Measurements from ENCODE around the gene CCL19. TPM values are rescaled to one million over a fixed set of nuclear protein-coding genes. Genes with fewer than 3 reads are reported as not detected.

The CCL19 gene
- polyA plus RNA-seq, 1 of the 3 experiments (the other 2 are of a cell fraction), result not detected

- Histone ChIP-seq H3K4me2 (no peak overlapping the region), H3K9me2 (no peaks in the 10 kb centered on the region), H3K4me3 (ENCODE audit: low read depth in 2 of 2, low read length in 1 of 2) (no peak overlapping the region), H3K27ac (ENCODE audit: low read depth in 2 of 2, low read length in 1 of 2) (no peak overlapping the region), H3K27me3 (ENCODE audit: insufficient read depth) (no peaks in the 10 kb centered on the region), H3K4me1 (ENCODE audit: control insufficient read depth in 1 of 2, insufficient read depth in 2 of 2, low read depth in 1 of 2, low read length in 1 of 2) (peaks cover 3% of the 10 kb centered on the region in 2 experiments; a peak in 2 of 4 replicates), H4K20me1 (ENCODE audit: insufficient read depth) (no peaks in the 10 kb centered on the region), H3K9me3 (no peaks in the 10 kb centered on the region), H3K9ac (no peak overlapping the region), H2AFZ (ENCODE audit: low read depth) (no peak overlapping the region), H3K79me2 (ENCODE audit: insufficient read depth) (peaks cover 20% of the 10 kb centered on the region; the same call in 1 of the 2 replicates), H3F3A (replicated peaks; ENCODE audit: insufficient read depth) (peaks cover 3% of the 10 kb centered on the region), H3K36me3 (replicated peaks in 1 of 2; ENCODE audit: control insufficient read depth in 1 of 2, insufficient read depth in 2 of 2, low read length in 1 of 2) (peaks cover 0 to 2% of the 10 kb centered on the region in 2 experiments)
- POLR2A ChIA-PET, result no interaction called here
- DNase-seq, result no peak
- TF ChIP-seq SIN3A (IDR thresholded peaks at IDR 0.05; ENCODE audit: borderline replicate concordance, low read depth, low read length) (no peak), NRF1 (IDR thresholded peaks at IDR 0.05; ENCODE audit: low read depth, low read length) (no peak), MXI1 (IDR thresholded peaks at IDR 0.05; ENCODE audit: low read depth, low read length) (no peak), TCF12 (IDR thresholded peaks at IDR 0.05) (no peak), MAX (IDR thresholded peaks at IDR 0.05; ENCODE audit: low read depth) (no peak), RXRA (IDR thresholded peaks at IDR 0.05; ENCODE audit: borderline replicate concordance, low read depth) (no peak), ELF1 (IDR thresholded peaks at IDR 0.05) (no peak), RAD21 (IDR thresholded peaks at IDR 0.05; ENCODE audit: low read length) (no peak), FOXM1 (IDR thresholded peaks at IDR 0.05; ENCODE audit: low read depth) (no peak), CHD2 (IDR thresholded peaks at IDR 0.05; ENCODE audit: low read length, partially characterized antibody) (no peak), POLR2AphosphoS5 (IDR thresholded peaks at IDR 0.05; ENCODE audit: low read depth, low read length) (no peak; the same call in 1 of the 2 replicates), ZBTB33 (IDR thresholded peaks at IDR 0.05; ENCODE audit: borderline replicate concordance, low read depth) (no peak), IRF3 (IDR thresholded peaks at IDR 0.05; ENCODE audit: low read depth, low read length) (no peak), USF2 (IDR thresholded peaks at IDR 0.05; ENCODE audit: borderline replicate concordance, low read depth, low read length) (no peak), EZH2phosphoT487 (IDR thresholded peaks at IDR 0.05; ENCODE audit: borderline replicate concordance, low read depth) (no peak), FOXJ3 (CRISPR knock-in tag; IDR thresholded peaks at IDR 0.05) (no peak), NFIC (IDR thresholded peaks at IDR 0.05; ENCODE audit: borderline replicate concordance) (no peak), GATA2 (CRISPR knock-in tag; IDR thresholded peaks at IDR 0.05) (no peak), RCOR1 (IDR thresholded peaks at IDR 0.05; ENCODE audit: low read length) (no peak), FOSL2 (IDR thresholded peaks at IDR 0.05; ENCODE audit: borderline replicate concordance, low read depth) (no peak)
- WGBS (ENCODE audit: low lambda C conversion rate), result 92% methylated on average over 5 of the region's 5 CpGs
- CTCF ChIA-PET, result interaction anchor here (1.2 to 1.6 kb wide), 4 partner anchors 15 to 36 kb away, joined by 3 to 8 read pairs (median 4); no protein-coding TSS in a partner anchor
Observed at GRCh38 chr9:34669809-34670562, 21.1 kb downstream of the CCL19 start.

Data from SK-N-SH (cell line).